MV-4-11 (cell line): ENCODE results near the gene KPNA6.
A peak's percentile ranks its signal among the peaks of the same experiment; 100 is the strongest.
"Not testable (repeated sequence)": the region's sequence is repeated elsewhere in the genome, so short reads cannot be mapped to it uniquely, and the experiment has no call there.

Source experiments
- DNase-seq: peaks from one replicate; lab custom pipeline; 2025; lab: John Stamatoyannopoulos, UW

Gene KPNA6

GRCh38 chr1:32100807-32101708, 6.8 kb upstream of the KPNA6 start:
- DNase-seq, result no peak

- DNase-seq, result no peak
These were observed 3.7 kb upstream of the KPNA6 start for GRCh38 chr1:32104127-32104526.

- no peak for DNase-seq
These were observed 2.5 kb upstream of the KPNA6 start for GRCh38 chr1:32105338-32105737.

GRCh38 chr1:32106663-32107275, 1.1 kb upstream of the KPNA6 start:
- DNase-seq, result peak; percentile 18

- DNase-seq, result no peak
These were observed 3.3 kb downstream of the KPNA6 start for GRCh38 chr1:32111040-32111623.

- no peak for DNase-seq
These were observed 3.9 kb downstream of the KPNA6 start for GRCh38 chr1:32111789-32112188.

- DNase-seq, result no peak
These were observed 5.0 kb downstream of the KPNA6 start for GRCh38 chr1:32112806-32113375.

GRCh38 chr1:32113436-32113835, 5.6 kb downstream of the KPNA6 start:
- not testable (repeated sequence) for DNase-seq

GRCh38 chr1:32114420-32114819, 6.6 kb downstream of the KPNA6 start:
- no peak for DNase-seq

- no peak for DNase-seq
These were observed 7.6 kb downstream of the KPNA6 start for GRCh38 chr1:32115496-32115895.

GRCh38 chr1:32116531-32116930, 8.7 kb downstream of the KPNA6 start:
- DNase-seq, result peak; percentile 8

GRCh38 chr1:32122151-32122550, 14.3 kb downstream of the KPNA6 start:
- peak; percentile 79 for DNase-seq

GRCh38 chr1:32123361-32123760, 15.5 kb downstream of the KPNA6 start:
- DNase-seq, result not testable (repeated sequence)

- DNase-seq, result no peak
These were observed 17.5 kb downstream of the KPNA6 start for GRCh38 chr1:32125313-32125712.

GRCh38 chr1:32126770-32127169, 18.9 kb downstream of the KPNA6 start:
- DNase-seq, result no peak

GRCh38 chr1:32127409-32128198, 19.7 kb downstream of the KPNA6 start:
- no peak for DNase-seq

- DNase-seq, result no peak
These were observed 20.6 kb downstream of the KPNA6 start for GRCh38 chr1:32128479-32128878.

- DNase-seq, result peak; percentile 11
These were observed 21.1 kb downstream of the KPNA6 start for GRCh38 chr1:32128964-32129363.

- not testable (repeated sequence) for DNase-seq
These were observed 26.1 kb downstream of the KPNA6 start for GRCh38 chr1:32133950-32134280.

- no peak for DNase-seq
These were observed 29.3 kb downstream of the KPNA6 start for GRCh38 chr1:32137111-32137510.

- no peak for DNase-seq
These were observed 31.1 kb downstream of the KPNA6 start for GRCh38 chr1:32138965-32139364.
